ENCODE results near the gene TXNDC17.

The TXNDC17 gene

DNA sequence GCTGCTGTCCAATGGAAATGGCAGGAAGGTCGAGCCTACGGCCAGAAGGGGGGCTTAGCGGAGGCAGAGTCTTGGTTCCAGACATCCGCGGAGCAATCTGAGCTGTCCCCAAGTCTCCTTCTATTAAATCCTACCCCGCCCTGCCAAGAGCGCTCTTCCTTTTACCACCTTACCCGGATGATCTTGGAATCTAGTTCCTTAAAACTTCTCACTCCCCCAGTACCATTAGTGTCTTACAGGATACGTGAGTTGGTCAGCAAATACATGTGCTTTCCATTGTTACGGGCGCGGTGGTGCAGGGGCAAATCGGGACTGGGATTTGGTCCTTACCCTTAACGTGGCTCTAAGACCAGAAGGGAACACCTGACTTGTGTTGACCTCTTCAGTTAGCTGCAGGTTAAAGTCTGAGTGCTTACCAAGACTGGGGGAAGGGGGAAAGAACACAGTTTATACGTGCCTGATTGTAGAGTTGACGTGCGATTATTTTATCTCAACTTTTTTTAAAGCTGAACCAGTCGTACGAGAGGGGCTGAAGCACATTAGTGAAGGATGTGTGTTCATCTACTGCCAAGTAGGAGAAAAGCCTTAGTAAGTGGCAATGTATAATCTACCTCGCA is 495 bp downstream of the TXNDC17 start:
- H3K27ac ChIP-seq: peak overlapping the region; percentile 93
- TF ChIP-seq ZFX (IDR thresholded peaks at IDR 0.05; ENCODE audit: borderline replicate concordance) (no peak), CTCF (IDR thresholded peaks at IDR 0.05) (no peak)

- no peak for TF ChIP-seq ZFX (IDR thresholded peaks at IDR 0.05; ENCODE audit: borderline replicate concordance)
- TF ChIP-seq CTCF (IDR thresholded peaks at IDR 0.05): no peak
- H3K27ac ChIP-seq: peak overlapping the region; percentile 93
Measured at GRCh38 chr17:6642592-6642991, 1.7 kb downstream of the TXNDC17 start.

GRCh38 chr17:6643451-6644125 is 2.7 kb downstream of the TXNDC17 start:
- 0 out of 2 replicates have a peak overlapping the region, but pooled peaks have one; percentile 93 for H3K27ac ChIP-seq
- TF ChIP-seq CTCF (IDR thresholded peaks at IDR 0.05) (no peak), ZFX (IDR thresholded peaks at IDR 0.05; ENCODE audit: borderline replicate concordance) (no peak)

DNA sequence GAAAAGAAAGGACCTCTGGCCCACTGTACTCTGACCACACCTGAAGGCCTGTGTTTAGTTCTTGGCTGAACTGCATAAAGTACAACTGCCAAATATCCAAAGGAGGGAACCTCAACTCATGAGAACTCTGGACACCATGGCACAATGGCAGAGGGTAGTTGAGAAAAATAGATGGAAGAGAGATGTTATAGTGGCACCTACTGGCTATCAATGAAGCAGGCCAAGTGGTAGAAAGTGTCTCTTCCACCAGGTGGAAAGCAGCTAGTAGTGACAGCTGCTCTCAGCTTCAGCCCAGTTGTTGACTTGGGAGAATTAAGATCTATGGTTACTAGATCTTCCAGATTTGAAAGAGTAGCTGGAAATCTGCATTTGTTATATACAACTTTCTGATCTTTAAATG is 7.3 kb downstream of the TXNDC17 start:
- H3K27ac ChIP-seq: 0 out of 2 replicates have a peak overlapping the region, but pooled peaks have one; percentile 8
- TF ChIP-seq ZFX (IDR thresholded peaks at IDR 0.05; ENCODE audit: borderline replicate concordance): no peak
- TF ChIP-seq CTCF (IDR thresholded peaks at IDR 0.05): no peak

DNA sequence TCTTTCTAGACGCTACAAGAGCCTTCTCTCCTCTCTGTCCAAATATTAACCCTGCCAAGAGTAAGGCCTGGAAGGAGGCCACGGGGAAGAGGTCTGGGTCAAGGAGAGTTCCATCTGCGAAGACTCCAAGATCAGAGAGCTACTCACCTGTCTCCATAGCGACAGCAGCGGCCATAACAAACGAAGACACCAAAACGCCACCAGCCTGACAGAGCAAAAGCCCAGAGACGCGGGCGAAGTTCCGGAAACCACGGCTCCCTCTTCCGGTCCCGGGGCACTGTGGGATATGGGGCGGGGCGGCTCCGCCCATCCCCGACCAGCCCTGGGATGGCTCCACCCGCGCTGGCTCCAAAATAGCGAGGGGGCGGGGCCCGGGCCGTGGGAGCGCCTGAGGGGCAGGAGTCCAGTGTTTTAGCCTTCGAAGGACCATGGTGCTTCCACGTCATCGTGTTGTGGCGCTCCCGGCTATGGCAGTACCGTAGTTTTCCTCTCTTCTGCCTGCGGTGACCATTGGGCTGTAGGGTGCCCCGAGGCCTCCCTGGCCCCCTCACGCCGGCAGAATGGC is 10.6 kb downstream of the TXNDC17 start, which contains the start of the genes C17orf100 and MED31:
Gene C17orf100, plus strand, starts transcription at position 409 of the 565 bp plus-strand sequence. Its CDS starts 152 bp downstream, at position 561.
Gene MED31, minus strand, starts transcription at position 252 of the 565 bp plus-strand sequence. Its CDS starts 77 bp downstream, at position 175.
- peak within 1 kb of the TSS; percentile 90 for H3K27ac ChIP-seq

DNA sequence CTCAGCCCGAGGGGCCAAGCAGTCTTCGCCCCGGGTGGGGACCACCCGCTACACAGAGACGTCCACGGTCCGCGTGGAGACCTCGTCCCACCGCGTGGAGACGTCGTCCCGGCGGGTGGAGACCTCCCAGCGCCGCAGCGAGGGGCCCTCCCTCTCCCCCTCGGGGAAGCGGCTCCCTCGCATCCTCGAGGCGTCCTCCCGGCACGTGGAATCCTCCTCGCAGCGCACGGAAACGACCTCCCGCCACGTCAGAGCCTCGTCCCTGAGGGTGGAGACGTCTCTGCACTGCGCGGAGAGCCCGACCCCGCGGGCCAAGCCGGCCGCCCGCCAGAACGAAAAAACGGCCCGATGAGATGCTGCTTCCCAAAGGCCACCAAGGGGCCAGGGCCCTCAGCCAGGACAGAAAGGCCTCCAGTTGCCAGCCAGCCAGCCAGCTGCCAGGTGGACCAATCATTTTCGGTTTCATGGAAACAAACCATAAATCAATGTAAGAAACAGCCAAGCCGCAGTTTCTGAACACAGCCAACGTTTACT is 11.1 kb downstream of the TXNDC17 start:
- TF ChIP-seq ZFX (IDR thresholded peaks at IDR 0.05; ENCODE audit: borderline replicate concordance) (no peak), CTCF (IDR thresholded peaks at IDR 0.05) (no peak)
- peak overlapping the region; percentile 90 for H3K27ac ChIP-seq

More for the DNA sequence above, 10.6 kb downstream of the TXNDC17 start, which contains the start of the genes C17orf100 and MED31:
- TF ChIP-seq ZFX (IDR thresholded peaks at IDR 0.05; ENCODE audit: borderline replicate concordance) (no peak), CTCF (IDR thresholded peaks at IDR 0.05) (no peak)
